AG10803 (cell line): ENCODE data around the gene VGLL4.

Experiments
- DNase-seq: peaks from one replicate; pipeline ENCODE4 v3.0.0; 2010; ENCODE audit warnings: low read depth
- H3K4me3 ChIP-seq: 2 replicates; pipeline ENCODE4 v1.5.1; 2011; ENCODE audit warnings: mild to moderate bottlenecking, low read length, control low read depth
- CTCF ChIP-seq: conservative IDR thresholded peaks from 2 replicates; pipeline ENCODE4 v1.5.1; 2011; ENCODE audit warnings: mild to moderate bottlenecking, low read length, control low read depth, inconsistent platforms

VGLL4 gene

GRCh38 chr3:11565492-11565891, 78.2 kb downstream of the VGLL4 start:
- no peak for DNase-seq
- no peak for TF ChIP-seq CTCF
- no peak overlapping the region for H3K4me3 ChIP-seq

DNA sequence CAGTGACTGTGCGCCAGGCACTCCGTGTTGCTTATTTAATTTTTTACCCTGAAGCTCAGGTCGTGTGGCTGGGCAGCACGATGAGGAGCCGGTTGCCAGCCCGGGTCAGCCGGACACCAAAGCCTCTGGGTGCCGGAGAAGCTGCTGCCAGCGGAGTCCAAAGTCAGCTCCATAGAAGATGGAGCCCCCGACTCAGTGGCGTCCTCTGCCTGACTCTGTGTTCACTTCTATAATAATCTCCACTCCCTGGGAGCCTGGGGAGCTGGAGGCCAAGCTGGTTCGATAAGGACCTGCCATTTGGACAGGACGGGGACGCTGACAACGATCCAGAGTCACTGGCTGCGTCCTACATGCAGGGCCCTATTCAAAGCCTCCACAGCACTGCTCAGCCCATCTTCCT, 78.6 kb downstream of the VGLL4 start:
- no peak overlapping the region for H3K4me3 ChIP-seq
- no peak for DNase-seq
- no peak for TF ChIP-seq CTCF

DNA sequence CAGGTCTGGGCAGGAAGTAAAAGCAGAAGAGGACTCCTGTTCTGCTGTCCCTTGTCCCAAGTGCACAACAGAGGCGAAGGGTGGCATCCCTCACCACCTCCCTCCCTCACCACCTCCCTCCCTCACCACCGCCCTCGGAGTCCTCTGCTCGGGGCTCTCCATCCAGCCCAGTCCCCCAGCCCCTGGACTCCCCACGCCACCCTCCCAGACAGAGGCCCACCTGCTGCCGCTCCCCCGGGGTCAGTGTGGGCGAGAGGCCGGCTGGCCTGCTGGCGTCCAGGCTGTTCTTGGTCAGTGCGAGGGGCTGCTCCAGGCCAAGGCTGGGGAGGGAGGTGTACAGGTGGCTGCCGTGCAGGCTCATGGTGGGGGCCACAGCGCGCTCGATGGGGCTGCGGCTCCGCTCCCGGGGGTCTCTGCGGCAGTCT, 79.1 kb downstream of the VGLL4 start:
- no peak for TF ChIP-seq CTCF
- no peak for DNase-seq
- H3K4me3 ChIP-seq: no peak overlapping the region

- H3K4me3 ChIP-seq: no peak overlapping the region
- TF ChIP-seq CTCF: no peak
- DNase-seq: no peak
Measured at GRCh38 chr3:11563865-11564185, 79.9 kb downstream of the VGLL4 start.

DNA sequence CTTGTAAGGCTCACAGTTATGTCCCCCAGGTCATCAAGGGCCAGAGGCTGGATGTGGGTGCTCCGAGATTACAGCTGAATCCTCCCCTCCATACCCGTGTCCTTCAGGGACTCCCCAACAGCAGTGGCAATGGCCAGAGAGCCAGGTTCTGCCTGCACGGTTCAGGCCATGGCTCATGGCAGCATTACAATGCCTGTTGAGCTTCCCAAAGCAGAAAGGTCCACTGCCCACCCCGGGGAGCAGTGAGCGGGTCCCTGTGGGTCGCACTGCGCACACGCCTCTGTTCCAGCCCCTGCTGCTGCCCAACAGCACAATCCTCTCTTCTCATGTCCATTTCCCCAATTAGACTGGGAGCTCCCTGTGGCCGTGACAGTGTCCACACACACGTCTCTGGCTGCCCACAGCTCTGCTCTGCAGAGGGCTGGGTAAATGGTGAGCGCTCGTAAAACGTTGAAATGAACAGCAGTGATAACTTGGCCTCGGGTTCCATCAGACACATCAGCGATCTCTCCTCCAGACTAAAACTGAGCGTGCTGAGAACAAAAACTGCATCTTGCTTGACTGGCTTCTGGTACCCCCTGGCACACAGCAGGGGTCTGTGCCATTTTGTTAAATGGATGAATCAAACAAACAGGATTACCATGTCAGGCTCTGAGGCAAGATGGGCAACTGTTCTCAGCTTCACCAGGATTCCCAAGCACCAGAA, 80.4 kb downstream of the VGLL4 start:
- TF ChIP-seq CTCF: no peak
- no peak overlapping the region for H3K4me3 ChIP-seq
- no peak for DNase-seq

- no peak for TF ChIP-seq CTCF
- H3K4me3 ChIP-seq: no peak overlapping the region
- DNase-seq: no peak
Measured at GRCh38 chr3:11562277-11562881, 81.3 kb downstream of the VGLL4 start.

DNA sequence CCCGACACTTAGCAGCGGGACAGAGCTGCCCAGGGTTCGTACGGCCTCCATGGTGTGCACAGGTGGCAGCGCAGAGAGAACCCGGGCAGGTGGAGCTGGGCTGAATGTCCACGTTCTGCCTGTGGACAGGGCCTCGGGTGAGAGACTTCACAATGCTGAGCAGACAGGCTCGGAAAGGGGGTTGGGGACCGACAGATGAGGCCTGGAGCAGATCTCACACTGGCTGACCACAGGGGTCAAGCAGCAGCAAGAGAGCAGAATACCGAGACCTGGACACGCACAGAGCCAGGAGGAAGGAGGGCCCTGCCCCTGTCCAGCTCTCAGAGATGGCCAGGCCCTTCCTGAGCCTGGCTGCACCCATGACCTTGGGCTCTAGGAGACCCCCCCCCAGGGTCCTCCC, 83.0 kb downstream of the VGLL4 start:
- no peak for DNase-seq
- no peak for TF ChIP-seq CTCF
- no peak overlapping the region for H3K4me3 ChIP-seq
